Measurements from ENCODE around the gene ASB10.

The ASB10 gene

DNA sequence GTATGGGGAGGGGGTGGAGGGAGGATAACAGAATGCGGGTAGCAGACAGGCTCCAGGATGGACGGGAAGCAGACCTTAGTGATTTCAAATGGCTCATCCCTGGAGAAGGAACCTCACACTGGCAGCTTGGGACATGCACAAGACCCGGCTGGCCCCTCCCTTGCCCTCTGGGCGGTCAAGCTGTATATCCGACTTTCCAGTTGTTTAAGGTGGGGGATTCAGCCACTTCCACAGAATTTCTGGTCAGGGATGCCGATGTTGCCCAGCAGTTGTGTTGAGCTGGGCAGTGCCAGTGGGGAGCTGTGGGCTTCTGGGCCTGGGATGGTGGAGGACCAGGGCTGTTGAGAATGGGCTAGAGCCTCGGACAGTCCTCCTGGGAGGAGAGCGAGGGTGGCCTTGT is 58.3 kb downstream of the ASB10 start:
- H3K4me3 ChIP-seq (ENCODE audit: low read depth, low read length) = no peak overlapping the region
- TF ChIP-seq, protein P1, sequence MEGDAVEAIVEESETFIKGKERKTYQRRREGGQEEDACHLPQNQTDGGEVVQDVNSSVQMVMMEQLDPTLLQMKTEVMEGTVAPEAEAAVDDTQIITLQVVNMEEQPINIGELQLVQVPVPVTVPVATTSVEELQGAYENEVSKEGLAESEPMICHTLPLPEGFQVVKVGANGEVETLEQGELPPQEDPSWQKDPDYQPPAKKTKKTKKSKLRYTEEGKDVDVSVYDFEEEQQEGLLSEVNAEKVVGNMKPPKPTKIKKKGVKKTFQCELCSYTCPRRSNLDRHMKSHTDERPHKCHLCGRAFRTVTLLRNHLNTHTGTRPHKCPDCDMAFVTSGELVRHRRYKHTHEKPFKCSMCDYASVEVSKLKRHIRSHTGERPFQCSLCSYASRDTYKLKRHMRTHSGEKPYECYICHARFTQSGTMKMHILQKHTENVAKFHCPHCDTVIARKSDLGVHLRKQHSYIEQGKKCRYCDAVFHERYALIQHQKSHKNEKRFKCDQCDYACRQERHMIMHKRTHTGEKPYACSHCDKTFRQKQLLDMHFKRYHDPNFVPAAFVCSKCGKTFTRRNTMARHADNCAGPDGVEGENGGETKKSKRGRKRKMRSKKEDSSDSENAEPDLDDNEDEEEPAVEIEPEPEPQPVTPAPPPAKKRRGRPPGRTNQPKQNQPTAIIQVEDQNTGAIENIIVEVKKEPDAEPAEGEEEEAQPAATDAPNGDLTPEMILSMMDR (IDR thresholded peaks at IDR 0.05; ENCODE audit: borderline replicate concordance, insufficient read depth, low read depth, low read length) = no peak

DNA sequence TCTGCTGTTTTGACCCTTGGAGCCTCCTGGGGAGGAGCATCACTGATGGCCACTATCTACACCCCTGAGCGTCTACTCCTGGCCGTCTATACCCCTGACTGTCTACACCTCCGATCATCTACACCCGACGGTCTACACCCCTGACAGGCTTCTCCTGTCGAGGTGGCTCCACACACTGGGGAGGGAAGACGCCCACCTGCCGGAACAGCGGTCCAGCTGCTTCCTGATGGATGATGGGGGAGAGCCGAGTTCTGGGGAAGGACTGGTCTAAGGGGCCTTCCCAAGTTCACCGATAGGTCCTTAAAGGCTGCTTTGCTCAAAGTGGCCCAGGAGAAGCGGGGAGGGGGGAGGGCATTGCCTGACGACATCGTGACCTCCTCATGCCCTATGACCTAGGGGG is 58.9 kb downstream of the ASB10 start:
- TF ChIP-seq, protein P1 (IDR thresholded peaks at IDR 0.05; ENCODE audit: borderline replicate concordance, insufficient read depth, low read depth, low read length) = no peak

DNA sequence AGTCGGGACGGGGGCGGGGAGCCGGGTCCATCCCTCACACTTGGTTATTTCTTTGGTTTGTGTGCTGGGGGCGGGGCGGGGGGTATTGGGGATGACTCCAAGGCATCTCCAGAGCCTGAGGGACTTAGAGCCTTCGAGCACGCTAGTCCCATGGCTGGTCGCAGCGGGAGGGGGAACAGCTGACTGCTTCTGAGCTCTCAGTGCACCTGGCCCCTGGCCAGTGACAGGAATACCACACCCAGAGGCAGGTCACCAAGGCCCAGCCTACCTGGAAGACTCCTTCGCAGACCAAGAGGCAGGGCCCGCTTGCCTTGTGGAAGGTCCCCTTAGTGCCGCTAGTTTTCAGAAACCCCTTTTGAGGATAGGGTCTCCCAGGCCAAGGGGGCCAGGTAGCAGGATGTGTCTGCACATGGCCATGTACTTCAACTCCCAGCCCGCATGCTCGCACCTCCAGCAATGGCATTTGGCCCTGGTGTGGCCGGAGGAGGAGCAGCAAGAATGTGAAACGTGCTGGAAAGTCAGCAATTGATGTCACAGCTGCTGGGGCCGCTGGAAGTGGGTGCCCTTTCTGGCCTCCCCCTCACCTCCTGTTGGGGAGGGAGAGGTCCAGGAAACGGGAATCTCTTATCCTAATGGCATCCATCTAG is 60.4 kb downstream of the ASB10 start:
- TF ChIP-seq, protein P1 (IDR thresholded peaks at IDR 0.05; ENCODE audit: borderline replicate concordance, insufficient read depth, low read depth, low read length) = no peak
- no peak overlapping the region for H3K4me3 ChIP-seq (ENCODE audit: low read depth, low read length)

More for the DNA sequence above, 58.9 kb downstream of the ASB10 start:
- H3K4me3 ChIP-seq (ENCODE audit: low read depth, low read length) = no peak overlapping the region

DNA sequence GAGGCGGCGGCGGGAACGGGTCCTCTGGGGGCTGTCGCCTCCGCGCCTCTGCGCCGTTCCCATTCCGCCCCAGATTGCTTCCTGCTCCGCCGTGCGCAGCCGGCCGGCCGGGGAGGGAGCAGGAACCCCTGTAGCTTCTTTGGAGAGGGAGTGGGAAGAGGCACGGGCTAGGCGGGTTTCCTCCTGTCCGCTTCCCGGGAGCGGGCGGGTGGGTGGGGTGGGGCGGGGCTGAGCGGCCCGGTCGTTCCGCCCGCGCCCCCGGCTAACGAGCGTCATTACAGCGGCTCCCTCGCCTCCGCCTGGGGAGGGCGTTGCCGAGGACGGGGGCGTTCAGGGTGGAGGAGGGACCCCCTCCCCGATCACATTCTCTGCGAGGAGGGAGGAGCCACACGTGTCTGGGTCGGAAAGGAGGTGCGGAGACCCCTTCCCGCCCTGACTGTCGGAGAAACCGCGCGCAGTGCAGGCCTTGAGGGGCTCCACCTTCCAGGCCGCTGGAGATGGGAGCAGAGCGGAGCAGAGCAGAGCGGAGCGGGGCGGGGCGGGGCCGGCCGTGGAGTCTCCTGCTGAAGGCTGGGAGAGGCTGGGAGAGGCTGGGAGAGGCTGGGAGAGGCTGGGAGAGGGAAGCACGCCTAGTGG is 61.1 kb downstream of the ASB10 start:
- no peak overlapping the region for H3K4me3 ChIP-seq (ENCODE audit: low read depth, low read length)
- TF ChIP-seq, protein P1 (IDR thresholded peaks at IDR 0.05; ENCODE audit: borderline replicate concordance, insufficient read depth, low read depth, low read length) = no peak

Measured in GM12875 (cell line).